Lung (tissue), 12 donors: Measurements from ENCODE around the gene EPB41L2. TPM values are rescaled to one million over a fixed set of nuclear protein-coding genes. Genes with fewer than 3 reads are reported as not detected.
A peak's percentile ranks its signal among the peaks of the same experiment; 100 is the strongest.

Source experiments
- ATAC-seq: fragments of 200-7000 bp; cut with Tn5 transposase; one replicate; pipeline ENCODE4 v1.9.1; 2020; ENCODE audit warnings: moderate number of reproducible peaks; ENCODE audit not compliant: insufficient read depth, low FRiP score
- DNase-seq, 3 donors: peaks; one replicate each; pipeline ENCODE4 v3.0.0-alpha.2; 2013 to 2017
- H3K27ac ChIP-seq, 2 donors: one replicate each; pipeline ENCODE4 v1.5.1; 2013; ENCODE audit warnings: mild to moderate bottlenecking in 2 of 2, moderate library complexity in 2 of 2, control low read depth in 1 of 2, inconsistent platforms in 1 of 2, low read depth in 1 of 2, low read length in 1 of 2
- H3K27me3 ChIP-seq, 3 donors: one replicate each; pipeline ENCODE4 v1.5.1; 2013; ENCODE audit warnings: low read length in 2 of 3; ENCODE audit not compliant: control insufficient read depth in 3 of 3, insufficient read depth in 3 of 3
- H3K36me3 ChIP-seq, 4 donors: one replicate each; pipeline ENCODE4 v1.5.1; 2013; ENCODE audit warnings: low read length in 4 of 4, mild to moderate bottlenecking in 1 of 4, moderate library complexity in 1 of 4; ENCODE audit not compliant: control insufficient read depth in 4 of 4, insufficient read depth in 4 of 4
- H3K4me1 ChIP-seq, 5 donors: one replicate each; pipeline ENCODE4 v1.5.1; 2013; ENCODE audit warnings: low read length in 5 of 5, mild to moderate bottlenecking in 2 of 5, moderate library complexity in 1 of 5; ENCODE audit not compliant: control insufficient read depth in 5 of 5, insufficient read depth in 5 of 5
- H3K4me3 ChIP-seq: one replicate; pipeline ENCODE4 v1.5.1; 2013; ENCODE audit warnings: mild to moderate bottlenecking, control low read depth, moderate library complexity
- H3K9ac ChIP-seq, 2 donors: one replicate each; pipeline ENCODE4 v1.5.1; 2013; ENCODE audit warnings: low read length in 2 of 2, control low read depth in 1 of 2; ENCODE audit not compliant: insufficient read depth in 1 of 2
- H3K9me3 ChIP-seq, 4 donors: one replicate each; pipeline ENCODE4 v1.5.1; 2013; ENCODE audit warnings: low read length in 3 of 4, mild to moderate bottlenecking in 1 of 4, moderate library complexity in 1 of 4; ENCODE audit not compliant: control insufficient read depth in 4 of 4, insufficient read depth in 3 of 4
- CTCF ChIP-seq: IDR thresholded peaks from 2 replicates; pipeline ENCODE4 v1.5.1; 2012; ENCODE audit warnings: mild to moderate bottlenecking; ENCODE audit errors: control extremely low read depth, extremely low read depth
- WGBS, 2 donors: extraction: QIAGEN DNeasy Blood & Tissue Kit; methylation state at CpG; one replicate each; pipeline ENCODE4 v1.1.7; 2013; 5-methylcytosine and 5-hydroxymethylcytosine counted together
- polyA plus RNA-seq, 2 donors: library from polyadenylated mRNA; stranded (reverse); fragments of 200-250 nt; gene quantifications; one replicate each; pipeline ENCODE4 v1.2.1, GENCODE V29; 2013
- total RNA-seq, 2 donors: library from RNA; depleted of rRNA in 1 of 2; stranded (reverse); fragments of >200 nt in 1 of 2; gene quantifications; one replicate each; pipeline ENCODE4 v1.2.1, GENCODE V29; 2014 to 2021
- donor health status: control.
- donor health status: control.
- donor health status: Bipolar disorder and iron deficiency.
- donor health status: healthy.
- donor health status: DM: yes; HTN: yes; CAD: no.

Gene EPB41L2
- total and polyA plus RNA-seq, 4 donors: 21.9 to 265 (median 52.7) TPM

- no peak overlapping the region for H3K9ac ChIP-seq
- no peak for ATAC-seq
- no peak overlapping the region for H3K4me3 ChIP-seq
- no peaks in the 10 kb centered on the region for H3K36me3 ChIP-seq
- H3K27ac ChIP-seq: no peak overlapping the region
- no peaks in the 10 kb centered on the region for H3K9me3 ChIP-seq
- peaks cover 2 to 43% (median 12%) of the 10 kb centered on the region in 5 donors for H3K4me1 ChIP-seq
- TF ChIP-seq CTCF: no peak
- H3K27me3 ChIP-seq: no peaks in the 10 kb centered on the region
- peak in 2 of 3 donors; percentile 49 to 63 for DNase-seq
Measured at GRCh38 chr6:130965656-130966055, 97.4 kb downstream of the EPB41L2 start.

GRCh38 chr6:130964808-130965604 lies 98.0 kb downstream of the EPB41L2 start:
- H3K9me3 ChIP-seq: no peaks in the 10 kb centered on the region
- WGBS, 2 donors: 62 to 64% methylated on average over 5 of the region's 5 CpGs

GRCh38 chr6:130964289-130964688 lies 98.8 kb downstream of the EPB41L2 start:
- Histone ChIP-seq H3K27ac (no peak overlapping the region), H3K4me3 (no peak overlapping the region), H3K36me3 (no peaks in the 10 kb centered on the region), H3K9me3 (no peaks in the 10 kb centered on the region), H3K9ac (no peak overlapping the region), H3K4me1 (peaks cover 2 to 53% (median 12%) of the 10 kb centered on the region in 5 donors), H3K27me3 (no peaks in the 10 kb centered on the region)
- WGBS, 2 donors: 95% methylated on average over 2 of the region's 2 CpGs
- ATAC-seq (no peak), DNase-seq (no peak)
- no peak for TF ChIP-seq CTCF

More at GRCh38 chr6:130964808-130965604, 98.0 kb downstream of the EPB41L2 start:
- Histone ChIP-seq H3K4me1 (peaks cover 2 to 46% (median 12%) of the 10 kb centered on the region in 5 donors), H3K36me3 (no peaks in the 10 kb centered on the region), H3K27me3 (no peaks in the 10 kb centered on the region), H3K4me3 (no peak overlapping the region), H3K27ac (no peak overlapping the region), H3K9ac (no peak overlapping the region)
- no peak for DNase-seq
- no peak for TF ChIP-seq CTCF
- no peak for ATAC-seq

- no peaks in the 10 kb centered on the region for H3K9me3 ChIP-seq
- H3K9ac ChIP-seq: no peak overlapping the region
- H3K27me3 ChIP-seq: no peaks in the 10 kb centered on the region
- DNase-seq (no peak), ATAC-seq (no peak)
- TF ChIP-seq CTCF: no peak
- 35 to 41% methylated on average over 2 of the region's 2 CpGs for WGBS, 2 donors
- no peak overlapping the region for H3K4me3 ChIP-seq
- peaks cover 2 to 49% (median 13%) of the 10 kb centered on the region in 5 donors for H3K4me1 ChIP-seq
- H3K27ac ChIP-seq: no peak overlapping the region
- no peaks in the 10 kb centered on the region for H3K36me3 ChIP-seq
Measured at GRCh38 chr6:130962966-130963365, 100.1 kb downstream of the EPB41L2 start.
